Nephron progenitor cell (in vitro differentiated cells): ENCODE measurements around the gene POLR3B.

ENCODE experiments used
- DNase-seq: peaks from one replicate; pipeline ENCODE4 v3.0.0; 2021
- H3K27ac Mint-ChIP-seq: 2 replicates; pipeline ENCODE4 v1.8.0; 2021; ENCODE audit warnings: mild to moderate bottlenecking, moderate library complexity, mixed read lengths
- H3K27me3 Mint-ChIP-seq: 2 replicates; pipeline ENCODE4 v1.8.0; 2021; ENCODE audit warnings: mild to moderate bottlenecking, low read depth, mixed read lengths; ENCODE audit not compliant: poor library complexity
- H3K36me3 Mint-ChIP-seq: 2 replicates; pipeline ENCODE4 v1.8.0; 2021; ENCODE audit warnings: low read depth, mixed read lengths
- H3K4me1 Mint-ChIP-seq: 2 replicates; pipeline ENCODE4 v1.8.0; 2021; ENCODE audit warnings: mixed read lengths
- H3K4me3 Mint-ChIP-seq: 2 replicates; pipeline ENCODE4 v1.8.0; 2021; ENCODE audit warnings: mild to moderate bottlenecking, moderate library complexity, mixed read lengths
- H3K9me3 Mint-ChIP-seq: 2 replicates; pipeline ENCODE4 v1.8.0; 2021; ENCODE audit warnings: mild to moderate bottlenecking, moderate library complexity, mixed read lengths
- TF ChIP-seq, protein P1 (sequence below): fragments of 200-600 bp; sonication (generic); IDR thresholded peaks from 2 replicates; pipeline ENCODE4 v1.5.0; 2021; ENCODE audit warnings: antibody characterized with exemption

POLR3B gene

DNA sequence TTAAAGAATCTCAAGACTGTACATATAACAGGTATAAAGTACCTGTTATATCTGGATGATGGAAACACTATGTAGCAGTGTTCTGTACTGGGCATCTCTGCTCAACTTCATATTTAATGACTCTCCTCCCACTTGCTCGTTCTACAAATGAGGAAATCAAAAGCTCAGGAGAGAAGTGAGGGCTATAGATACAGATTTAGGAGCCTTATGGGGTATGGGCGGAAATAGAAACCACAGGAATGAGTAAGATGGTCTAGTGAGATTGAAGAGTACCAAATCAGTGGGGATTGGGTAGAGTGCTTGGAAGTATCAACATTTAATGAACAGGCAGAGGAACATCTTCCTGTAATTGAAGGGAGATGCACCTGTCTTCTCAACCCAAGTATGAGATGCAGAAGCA is 23.8 kb upstream of the POLR3B start:
- TF ChIP-seq, protein P1, sequence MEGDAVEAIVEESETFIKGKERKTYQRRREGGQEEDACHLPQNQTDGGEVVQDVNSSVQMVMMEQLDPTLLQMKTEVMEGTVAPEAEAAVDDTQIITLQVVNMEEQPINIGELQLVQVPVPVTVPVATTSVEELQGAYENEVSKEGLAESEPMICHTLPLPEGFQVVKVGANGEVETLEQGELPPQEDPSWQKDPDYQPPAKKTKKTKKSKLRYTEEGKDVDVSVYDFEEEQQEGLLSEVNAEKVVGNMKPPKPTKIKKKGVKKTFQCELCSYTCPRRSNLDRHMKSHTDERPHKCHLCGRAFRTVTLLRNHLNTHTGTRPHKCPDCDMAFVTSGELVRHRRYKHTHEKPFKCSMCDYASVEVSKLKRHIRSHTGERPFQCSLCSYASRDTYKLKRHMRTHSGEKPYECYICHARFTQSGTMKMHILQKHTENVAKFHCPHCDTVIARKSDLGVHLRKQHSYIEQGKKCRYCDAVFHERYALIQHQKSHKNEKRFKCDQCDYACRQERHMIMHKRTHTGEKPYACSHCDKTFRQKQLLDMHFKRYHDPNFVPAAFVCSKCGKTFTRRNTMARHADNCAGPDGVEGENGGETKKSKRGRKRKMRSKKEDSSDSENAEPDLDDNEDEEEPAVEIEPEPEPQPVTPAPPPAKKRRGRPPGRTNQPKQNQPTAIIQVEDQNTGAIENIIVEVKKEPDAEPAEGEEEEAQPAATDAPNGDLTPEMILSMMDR = no peak
- peaks cover 25% of the 10 kb centered on the region for H3K36me3 Mint-ChIP-seq
- no peak overlapping the region for H3K27ac Mint-ChIP-seq
- H3K27me3 Mint-ChIP-seq = peaks cover 17% of the 10 kb centered on the region
- DNase-seq = no peak
- no peak overlapping the region for H3K4me3 Mint-ChIP-seq
- peaks cover 23% of the 10 kb centered on the region for H3K4me1 Mint-ChIP-seq
- H3K9me3 Mint-ChIP-seq = peaks cover 5% of the 10 kb centered on the region

DNA sequence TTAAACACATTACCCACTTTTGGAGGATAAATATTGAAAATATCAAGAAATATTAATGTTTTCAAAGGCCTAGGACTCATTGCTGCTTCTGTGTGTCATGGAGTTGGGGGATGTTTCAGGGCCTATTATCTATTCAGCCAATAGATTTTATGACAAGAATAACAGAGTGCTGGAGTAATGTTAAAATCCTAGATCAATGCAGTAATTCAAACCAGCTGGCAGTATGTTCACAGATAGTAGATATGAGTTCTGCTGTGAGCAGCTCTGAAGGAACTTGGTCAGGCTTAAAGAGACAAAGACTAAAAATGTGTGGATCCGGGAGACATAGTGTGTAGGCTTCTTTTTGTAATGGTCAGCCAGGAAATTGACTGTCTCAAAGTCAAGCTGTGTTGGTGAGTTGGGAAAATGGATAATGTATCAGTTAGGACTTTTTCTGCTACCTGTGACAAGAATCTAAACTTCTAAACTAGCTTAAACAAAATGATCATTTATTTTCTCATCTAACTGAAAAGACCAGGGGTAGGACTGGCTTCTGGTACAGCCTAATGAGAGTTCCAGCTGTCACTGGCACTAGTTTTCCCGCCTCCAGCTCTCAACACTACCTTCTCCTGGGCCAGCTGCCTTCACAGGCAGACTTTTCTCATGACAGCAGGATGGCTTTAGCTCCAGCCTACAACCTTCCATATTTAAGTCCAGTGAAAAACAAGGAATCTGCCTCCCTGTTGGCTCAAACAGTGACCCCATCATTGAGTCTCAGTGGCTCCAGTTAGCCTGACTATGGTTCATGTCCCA is 16.3 kb upstream of the POLR3B start:
- Mint-ChIP-seq H3K27ac (no peak overlapping the region), H3K36me3 (peaks cover 6% of the 10 kb centered on the region), H3K4me3 (no peak overlapping the region), H3K4me1 (peaks cover 14% of the 10 kb centered on the region), H3K9me3 (no peaks in the 10 kb centered on the region), H3K27me3 (peaks cover 9% of the 10 kb centered on the region)
- no peak for DNase-seq
- TF ChIP-seq, protein P1 = no peak

DNA sequence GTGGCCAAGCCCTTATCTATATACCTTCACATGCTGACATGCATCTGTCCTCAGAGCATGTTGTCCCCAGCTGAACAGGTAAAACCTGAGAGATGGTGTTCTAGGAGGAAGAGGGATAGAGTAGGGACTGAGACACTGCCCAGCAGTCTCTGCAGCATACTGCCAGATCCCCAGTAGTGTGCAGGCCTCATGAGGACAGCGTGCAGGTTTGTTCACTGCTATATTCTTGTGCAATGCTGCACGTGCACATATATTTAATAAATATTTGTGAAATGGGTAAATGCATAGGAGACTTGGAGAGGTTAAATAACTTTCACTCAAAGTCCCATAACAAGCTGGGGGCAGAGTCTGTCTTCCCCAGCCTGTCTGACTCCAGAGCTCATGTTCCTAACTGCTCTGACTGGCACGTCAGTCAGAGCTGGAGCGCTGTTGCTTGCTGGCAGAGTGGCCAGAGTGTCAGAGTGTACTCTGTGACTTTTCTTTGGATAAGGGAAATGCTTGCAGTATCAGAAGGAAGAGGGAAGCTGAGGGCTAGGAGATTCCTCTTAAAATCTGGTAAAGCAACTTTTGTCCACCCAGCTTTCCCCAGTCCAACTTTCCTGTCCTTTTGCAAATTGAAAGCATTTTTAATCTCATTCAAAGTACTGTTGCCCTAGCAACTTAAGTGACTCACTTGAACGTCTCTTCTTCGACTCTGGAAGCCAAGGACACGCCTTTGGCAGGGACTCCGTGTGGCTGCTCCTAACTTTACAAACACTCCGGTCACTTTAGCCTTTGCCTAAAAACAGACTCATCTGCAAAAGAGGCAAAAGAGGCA is 14.9 kb upstream of the POLR3B start:
- TF ChIP-seq, protein P1 = no peak
- H3K36me3 Mint-ChIP-seq = peaks cover 9% of the 10 kb centered on the region
- no peak for DNase-seq
- H3K27ac Mint-ChIP-seq = peak overlapping the region; percentile 92
- peaks cover 14% of the 10 kb centered on the region for H3K4me1 Mint-ChIP-seq
- no peak overlapping the region for H3K4me3 Mint-ChIP-seq
- no peaks in the 10 kb centered on the region for H3K9me3 Mint-ChIP-seq
- peaks cover 9% of the 10 kb centered on the region for H3K27me3 Mint-ChIP-seq

DNA sequence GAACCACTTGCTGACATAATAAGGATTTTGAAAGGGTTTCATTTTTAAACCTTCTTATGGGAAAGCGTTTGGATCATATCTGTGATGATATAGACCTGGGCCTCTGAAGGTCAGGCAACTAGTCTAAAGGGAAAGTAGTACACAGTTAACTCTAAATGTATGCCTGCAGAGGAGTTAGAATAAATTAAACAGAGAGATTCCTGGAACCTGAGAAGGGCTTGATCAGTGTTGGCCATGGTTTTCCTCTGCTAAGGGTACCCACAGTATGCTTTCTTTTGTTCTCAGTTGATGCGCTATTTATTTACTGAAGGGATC is 14.4 kb upstream of the POLR3B start:
- Mint-ChIP-seq H3K9me3 (no peaks in the 10 kb centered on the region), H3K27ac (peak overlapping the region; percentile 92), H3K4me3 (no peak overlapping the region), H3K27me3 (peaks cover 9% of the 10 kb centered on the region), H3K4me1 (peaks cover 14% of the 10 kb centered on the region), H3K36me3 (peaks cover 9% of the 10 kb centered on the region)
- TF ChIP-seq, protein P1 = no peak
- DNase-seq = no peak

DNA sequence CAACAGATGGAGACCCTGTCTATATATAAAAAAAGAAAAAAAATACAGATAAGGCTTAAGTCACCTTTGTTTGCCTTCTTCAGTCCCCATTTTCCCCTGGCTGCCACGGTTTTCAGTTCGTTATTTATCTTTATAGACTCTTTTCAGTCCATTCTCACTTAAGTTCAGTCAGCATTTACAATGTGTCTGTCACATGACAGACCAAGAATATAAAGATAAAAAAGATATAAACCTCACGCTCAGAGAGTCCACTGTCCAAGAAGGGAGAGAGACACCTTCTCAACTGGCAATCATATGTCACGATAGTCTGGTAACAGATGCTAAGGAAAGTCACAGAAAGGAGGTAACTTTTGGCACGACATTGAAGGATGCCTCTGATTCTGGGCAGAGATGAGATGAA is 13.4 kb upstream of the POLR3B start:
- H3K36me3 Mint-ChIP-seq = peaks cover 9% of the 10 kb centered on the region
- no peak overlapping the region for H3K27ac Mint-ChIP-seq
- H3K4me3 Mint-ChIP-seq = no peak overlapping the region
- H3K4me1 Mint-ChIP-seq = peaks cover 14% of the 10 kb centered on the region
- H3K27me3 Mint-ChIP-seq = peaks cover 7% of the 10 kb centered on the region
- H3K9me3 Mint-ChIP-seq = no peaks in the 10 kb centered on the region
- no peak for DNase-seq
- TF ChIP-seq, protein P1 = no peak
